HG03575 (cell line): ENCODE results near the gene ZNF280A.
"Not testable (repeated sequence)": the region's sequence is repeated elsewhere in the genome, so short reads cannot be mapped to it uniquely, and the experiment has no call there.

Source experiments
- ATAC-seq: cut with Tn5 transposase; IDR thresholded peaks from one replicate; pipeline ENCODE4 v1.9.1; 2021; ENCODE audit not compliant: unreplicated experiment, insufficient number of reproducible peaks, low FRiP score; ENCODE audit errors: extremely low read depth

Gene ZNF280A

DNA sequence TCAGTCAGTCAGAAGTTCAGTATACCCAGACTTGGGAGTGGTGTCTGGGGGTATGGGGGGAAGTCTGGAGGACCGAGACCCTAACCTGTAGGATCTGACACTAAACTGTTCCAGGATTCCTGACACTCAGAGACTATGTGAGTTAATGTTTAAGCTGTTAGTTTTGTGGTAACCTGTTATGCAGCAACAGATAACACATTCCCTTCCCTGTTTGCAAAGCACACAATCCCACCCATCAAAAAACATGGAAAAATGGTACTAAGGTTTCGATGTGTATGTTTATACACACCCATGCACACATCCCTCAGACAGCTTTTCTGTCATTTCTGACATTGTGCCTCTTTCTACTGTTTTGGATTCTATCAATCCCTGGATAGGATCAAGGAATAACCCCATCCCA, 39.1 kb downstream of the ZNF280A start:
- no peak for ATAC-seq

DNA sequence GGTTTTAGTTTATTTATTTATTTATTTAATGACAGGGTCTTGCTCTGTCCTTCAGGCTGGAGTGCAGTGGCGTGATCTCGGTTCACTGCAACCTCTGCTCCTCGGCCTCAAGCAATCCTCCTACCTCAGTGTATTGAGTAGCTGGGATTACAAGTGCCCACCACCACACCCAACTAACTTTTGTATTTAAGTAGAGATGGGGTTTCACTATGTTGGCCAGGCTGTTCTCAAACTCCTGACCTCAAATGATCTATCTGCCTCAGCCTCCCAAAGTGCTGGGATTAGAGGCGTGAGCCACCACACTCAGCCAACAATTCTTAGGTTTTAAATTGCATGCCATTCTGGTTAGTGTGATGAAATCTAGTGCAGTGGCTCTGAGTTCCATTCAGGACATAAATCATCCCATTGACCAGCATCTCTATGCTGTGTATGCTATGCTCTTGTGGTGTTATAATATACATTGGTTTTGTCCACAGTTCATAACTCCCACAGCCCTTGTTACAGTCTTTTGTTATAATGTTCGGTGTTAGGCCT, 40.0 kb downstream of the ZNF280A start:
- ATAC-seq: no peak

DNA sequence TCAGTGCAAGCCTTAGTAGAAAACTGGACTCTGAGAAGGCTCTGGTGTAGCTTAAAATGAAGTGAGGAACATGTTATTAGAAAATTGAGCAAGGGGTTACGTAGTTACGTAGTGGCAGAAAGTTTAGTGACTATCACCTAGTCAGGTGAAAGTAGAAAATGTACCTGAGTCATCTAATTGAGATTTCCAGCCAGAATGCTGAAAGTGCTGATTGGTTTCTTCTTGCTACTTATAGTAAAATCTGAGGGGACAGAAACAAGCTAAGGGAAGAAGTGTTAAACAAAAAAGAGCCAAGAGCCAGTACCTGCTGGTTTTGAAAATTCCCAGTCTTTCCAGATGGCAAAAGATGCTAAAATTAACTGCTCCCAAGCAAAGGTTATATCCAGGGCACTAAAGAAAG, 41.0 kb downstream of the ZNF280A start:
- ATAC-seq: no peak

DNA sequence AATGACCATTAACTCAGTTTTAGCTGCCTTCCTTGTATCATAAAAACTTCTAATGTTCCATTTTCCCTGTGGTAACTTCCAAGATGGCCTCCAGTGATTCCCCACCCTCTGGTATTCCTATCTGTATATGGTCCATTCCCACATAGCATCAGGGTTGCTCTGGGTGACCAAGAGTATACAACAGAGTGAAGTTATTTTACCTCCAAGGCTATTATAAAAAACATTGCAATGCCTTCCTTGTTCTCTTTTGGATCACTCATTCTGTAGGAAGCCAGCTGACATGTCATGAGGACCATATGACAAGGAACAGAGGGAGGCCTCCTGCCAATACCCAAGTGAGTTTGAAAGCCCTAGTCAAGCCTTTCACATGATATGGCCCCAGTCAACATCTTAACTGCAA, 41.6 kb downstream of the ZNF280A start:
- no peak for ATAC-seq

DNA sequence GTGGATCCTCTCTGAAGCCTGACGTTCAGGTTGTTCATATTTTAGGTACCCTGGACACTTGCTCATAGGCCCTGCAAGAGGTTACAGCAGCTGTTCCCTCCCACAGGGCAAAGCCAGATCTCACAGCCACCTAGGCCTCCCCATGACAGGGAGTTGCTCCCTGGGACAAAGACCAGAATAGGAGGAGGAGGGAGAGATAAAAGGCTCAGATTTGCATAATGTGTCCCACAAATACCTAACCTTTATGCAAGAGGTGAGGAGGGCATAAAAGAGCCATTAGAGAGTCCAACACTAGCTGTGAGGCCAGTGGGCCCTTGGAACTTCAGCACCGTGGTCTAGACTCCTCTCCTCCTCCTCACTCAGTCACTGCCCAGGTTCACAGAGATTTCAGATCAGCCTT, 45.3 kb downstream of the ZNF280A start:
- ATAC-seq: no peak

DNA sequence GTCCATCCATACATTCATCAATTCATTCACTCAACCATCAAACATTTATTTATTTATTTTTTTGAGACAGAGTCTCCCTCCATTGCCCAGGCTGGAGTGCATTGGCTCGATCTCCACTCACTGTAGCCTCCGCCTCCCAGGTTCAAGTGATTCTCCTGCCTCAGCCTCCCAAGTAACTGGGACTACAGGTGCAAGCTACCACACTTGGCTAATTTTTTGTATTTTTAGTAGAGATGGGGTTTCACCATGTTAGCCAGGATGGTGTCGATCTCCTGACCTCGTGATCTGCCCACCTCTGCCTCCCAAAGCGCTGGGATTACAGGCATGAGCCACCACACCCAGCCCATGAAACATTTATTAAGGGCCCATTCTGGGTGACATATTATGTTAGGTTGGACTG, 49.0 kb downstream of the ZNF280A start:
- not testable (repeated sequence) for ATAC-seq

DNA sequence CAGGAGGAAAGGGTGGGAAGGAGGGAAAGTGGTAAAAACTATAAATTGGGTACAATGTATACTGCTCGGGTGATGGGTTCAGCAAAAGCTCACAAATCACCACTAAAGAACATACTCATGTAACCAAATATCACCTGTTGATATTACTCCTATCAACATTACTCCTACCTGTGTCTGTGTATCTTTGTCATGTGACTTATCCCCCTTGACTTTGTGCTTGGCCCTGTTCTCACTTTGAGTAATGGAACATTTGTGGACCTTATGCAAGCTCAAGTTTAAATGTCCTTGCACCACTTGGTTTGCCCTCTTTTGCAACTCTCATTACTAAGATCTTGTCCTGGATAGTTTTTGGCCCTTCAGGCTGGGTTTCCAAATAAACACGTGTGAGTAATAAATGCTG, 50.5 kb downstream of the ZNF280A start:
- no peak for ATAC-seq

DNA sequence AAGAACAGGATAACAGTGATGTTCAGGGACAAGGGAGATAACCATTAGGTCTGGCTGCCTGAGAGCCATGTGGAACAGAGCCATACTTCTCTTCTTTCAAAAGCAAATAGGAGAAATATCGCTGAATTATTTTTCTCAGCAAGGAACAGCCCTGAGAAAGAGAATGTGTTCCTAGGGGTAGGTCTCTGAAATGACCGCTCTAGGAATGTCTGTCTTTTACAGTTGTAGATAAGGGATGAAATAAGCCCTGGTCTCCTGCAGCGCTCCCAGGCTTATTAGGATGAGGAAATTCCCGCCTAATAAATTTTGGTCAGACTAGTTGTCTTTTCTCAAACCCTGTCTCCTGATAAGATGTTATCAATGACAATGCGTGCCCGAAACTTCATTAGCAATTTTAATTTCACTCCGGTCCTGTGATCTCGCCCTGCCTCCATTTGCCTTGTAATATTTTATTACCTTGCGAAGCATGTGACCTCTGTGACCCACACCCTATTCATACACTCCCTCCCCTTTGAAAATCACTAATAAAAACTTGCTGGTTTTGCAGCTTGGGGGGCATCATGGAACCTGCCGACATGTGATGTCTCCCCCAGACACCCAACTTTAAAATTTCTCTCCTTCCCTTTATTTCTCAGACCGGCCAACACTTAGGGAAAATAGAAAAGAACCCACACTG, 51.1 kb downstream of the ZNF280A start:
- ATAC-seq: not testable (repeated sequence)

DNA sequence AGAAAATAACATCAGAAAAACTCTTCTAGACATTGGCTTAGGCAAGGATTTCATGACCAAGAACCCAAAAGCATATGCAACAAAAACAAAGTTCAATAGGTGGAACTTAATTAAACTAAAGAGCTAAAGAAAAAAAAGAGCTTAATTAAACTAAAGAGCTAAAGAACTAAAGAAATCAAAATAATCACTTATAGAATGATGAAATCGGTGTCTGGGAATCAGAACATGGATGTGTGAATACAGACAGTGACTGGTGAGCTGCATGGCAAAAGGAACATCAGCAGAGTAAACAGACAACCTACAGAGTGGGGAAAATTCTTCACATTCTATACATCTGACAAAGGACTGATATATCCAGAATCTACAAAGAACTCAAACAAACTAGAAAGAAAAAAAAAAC, 53.0 kb downstream of the ZNF280A start:
- no peak for ATAC-seq

DNA sequence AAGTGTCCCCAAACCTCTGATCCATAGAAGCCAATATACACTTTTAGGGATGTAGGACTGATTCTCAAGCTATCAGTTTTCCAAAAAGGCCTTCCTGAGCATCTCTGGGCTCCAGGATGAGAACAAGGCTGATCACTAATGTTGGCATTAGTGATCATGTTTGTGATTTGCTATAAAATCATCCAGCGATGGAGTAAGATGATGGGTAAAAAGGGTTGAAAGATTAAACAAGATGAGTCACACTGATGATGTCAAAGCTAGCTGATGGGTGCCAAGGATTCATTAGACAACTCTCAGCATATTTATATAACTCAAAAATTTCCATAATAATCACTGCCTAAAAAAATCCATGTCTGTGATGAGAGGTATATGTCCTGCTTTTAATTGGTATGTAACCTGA, 54.3 kb downstream of the ZNF280A start:
- no peak for ATAC-seq

DNA sequence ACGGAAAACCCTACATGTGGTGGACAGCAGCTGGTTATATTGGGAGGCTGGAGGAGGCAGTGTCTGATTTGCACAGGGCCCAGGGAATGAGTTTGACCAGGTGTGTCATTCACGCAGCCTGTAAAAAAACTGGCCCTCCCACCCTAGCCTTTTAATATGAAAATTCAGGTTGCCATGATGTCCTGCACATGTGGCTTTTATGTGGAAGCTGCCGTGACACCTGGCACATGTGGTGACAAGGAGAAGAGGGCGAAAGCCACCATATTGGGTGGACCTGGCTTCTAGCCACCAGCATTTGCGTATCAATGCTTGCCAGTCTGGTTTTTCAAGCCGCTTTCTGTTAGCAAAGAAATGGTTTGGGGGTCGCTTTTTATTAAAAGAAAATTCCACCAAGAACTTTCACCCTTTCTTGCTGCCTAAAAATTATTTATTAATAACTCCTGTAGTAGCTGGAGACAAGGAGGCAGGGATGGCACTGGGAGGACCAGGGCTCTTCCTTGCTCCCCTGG, 54.9 kb downstream of the ZNF280A start:
- no peak for ATAC-seq

DNA sequence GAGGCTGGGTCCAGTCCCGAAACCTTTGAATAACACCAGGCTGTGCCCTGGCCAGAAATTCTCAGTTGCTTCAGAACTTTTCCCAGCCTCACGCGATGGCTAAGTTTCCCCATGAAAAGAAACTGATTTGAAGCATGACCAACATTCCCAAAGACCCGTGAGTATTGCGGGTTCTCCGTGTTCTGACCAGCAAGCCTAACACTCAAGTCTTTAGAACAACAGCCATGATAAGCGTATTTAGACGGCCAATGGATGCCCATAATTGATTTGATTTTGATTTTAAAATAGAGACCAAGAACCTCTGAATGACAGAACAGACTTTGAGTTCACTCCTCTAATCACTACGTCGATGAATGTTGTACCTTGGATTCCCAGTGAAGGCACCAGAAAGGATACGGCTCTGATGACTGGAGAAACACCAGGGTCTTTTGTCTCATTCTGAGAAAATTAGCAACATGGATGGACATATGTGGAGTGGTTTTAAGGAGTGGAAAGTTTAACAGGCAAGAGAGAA, 55.5 kb downstream of the ZNF280A start:
- no peak for ATAC-seq

DNA sequence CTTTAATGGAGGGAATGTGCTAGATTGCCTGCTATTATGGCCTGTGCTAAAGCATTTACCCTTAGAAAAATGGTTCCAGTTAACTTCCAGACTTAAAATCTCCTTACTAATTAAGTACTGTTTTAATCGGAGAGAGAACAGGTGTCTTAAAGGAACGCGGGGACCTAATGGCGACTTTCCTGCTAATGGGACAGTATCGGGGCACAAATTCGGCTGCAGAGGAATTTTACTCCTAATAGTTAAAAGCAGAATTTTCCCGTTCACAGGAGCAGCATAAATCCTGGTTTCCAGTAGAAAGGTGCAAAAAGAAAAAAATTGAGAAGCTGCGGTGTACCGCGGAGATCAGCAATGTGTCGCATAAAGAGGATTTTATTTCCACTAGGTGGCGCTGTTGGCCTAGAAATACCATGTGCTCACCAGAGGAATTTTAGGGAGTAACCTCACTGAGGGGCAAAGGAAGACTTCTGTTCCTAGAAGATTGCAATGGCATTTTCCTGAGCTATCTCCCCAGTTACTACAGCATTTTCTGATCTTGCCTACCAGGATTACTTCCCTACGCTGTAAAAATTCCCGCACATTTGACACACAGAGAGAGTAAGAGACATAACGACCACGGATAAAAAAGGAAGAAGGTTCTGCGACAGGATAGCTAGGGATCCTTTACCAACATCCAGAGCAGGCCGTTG, 56.1 kb downstream of the ZNF280A start:
- no peak for ATAC-seq
